ENCODE results near the gene MICAL1. TPM values are rescaled to one million over a fixed set of nuclear protein-coding genes. Genes with fewer than 3 reads are reported as not detected.

MICAL1 gene
- total RNA-seq, 6 experiments from 2014 or later: 37.9 to 44.9 (median 40.4) TPM

GRCh38 chr6:109485266-109485935 is 29.8 kb upstream of the MICAL1 start:
- Mint-ChIP-seq H3K27ac (no peak overlapping the region), H3K9me3 (no peaks in the 10 kb centered on the region), H3K27me3 (ENCODE audit: insufficient read depth) (peaks cover 14% of the 10 kb centered on the region), H3K36me3 (ENCODE audit: low read depth) (peaks cover 22% of the 10 kb centered on the region), H3K4me1 (ENCODE audit: low read depth) (peaks cover 29% of the 10 kb centered on the region), H3K4me3 (no peak overlapping the region)
- no peak for TF ChIP-seq CTCF (IDR thresholded peaks at IDR 0.05)
- no peak for DNase-seq

GRCh38 chr6:109484122-109484521 is 28.6 kb upstream of the MICAL1 start:
- peaks cover 14% of the 10 kb centered on the region for H3K27me3 Mint-ChIP-seq (ENCODE audit: insufficient read depth)
- H3K4me1 Mint-ChIP-seq (ENCODE audit: low read depth): peaks cover 40% of the 10 kb centered on the region
- no peak for TF ChIP-seq CTCF (IDR thresholded peaks at IDR 0.05)
- DNase-seq: no peak
- peaks cover 33% of the 10 kb centered on the region for H3K36me3 Mint-ChIP-seq (ENCODE audit: low read depth)
- no peak overlapping the region for H3K27ac Mint-ChIP-seq
- peak overlapping the region; percentile 82 for H3K4me3 Mint-ChIP-seq
- H3K9me3 Mint-ChIP-seq: no peaks in the 10 kb centered on the region

- Mint-ChIP-seq H3K27me3 (ENCODE audit: insufficient read depth) (peaks cover 12% of the 10 kb centered on the region), H3K36me3 (ENCODE audit: low read depth) (peaks cover 37% of the 10 kb centered on the region), H3K4me3 (peak overlapping the region; percentile 82), H3K9me3 (no peaks in the 10 kb centered on the region), H3K4me1 (ENCODE audit: low read depth) (peaks cover 44% of the 10 kb centered on the region), H3K27ac (no peak overlapping the region; the same call in 1 of the 2 replicates)
- no peak for DNase-seq
- no peak for TF ChIP-seq CTCF (IDR thresholded peaks at IDR 0.05)
These were observed 28.1 kb upstream of the MICAL1 start for GRCh38 chr6:109483735-109484057.

- H3K27me3 Mint-ChIP-seq (ENCODE audit: insufficient read depth): peaks cover 10% of the 10 kb centered on the region
- no peaks in the 10 kb centered on the region for H3K9me3 Mint-ChIP-seq
- peaks cover 41% of the 10 kb centered on the region for H3K36me3 Mint-ChIP-seq (ENCODE audit: low read depth)
- H3K4me1 Mint-ChIP-seq (ENCODE audit: low read depth): peaks cover 50% of the 10 kb centered on the region
- no peak for TF ChIP-seq CTCF (IDR thresholded peaks at IDR 0.05)
- H3K4me3 Mint-ChIP-seq: peak within 1 kb of the TSS; percentile 95
- peak; percentile 83 for DNase-seq
- peak within 1 kb of the TSS; percentile 79 for H3K27ac Mint-ChIP-seq
These were observed 27.5 kb upstream of the MICAL1 start, which contains the start of gene ZBTB24 for GRCh38 chr6:109482905-109483734. Gene ZBTB24 (minus strand): TSS chr6:109483219. CDS start chr6:109482026, 1,193 bp downstream.

DNA sequence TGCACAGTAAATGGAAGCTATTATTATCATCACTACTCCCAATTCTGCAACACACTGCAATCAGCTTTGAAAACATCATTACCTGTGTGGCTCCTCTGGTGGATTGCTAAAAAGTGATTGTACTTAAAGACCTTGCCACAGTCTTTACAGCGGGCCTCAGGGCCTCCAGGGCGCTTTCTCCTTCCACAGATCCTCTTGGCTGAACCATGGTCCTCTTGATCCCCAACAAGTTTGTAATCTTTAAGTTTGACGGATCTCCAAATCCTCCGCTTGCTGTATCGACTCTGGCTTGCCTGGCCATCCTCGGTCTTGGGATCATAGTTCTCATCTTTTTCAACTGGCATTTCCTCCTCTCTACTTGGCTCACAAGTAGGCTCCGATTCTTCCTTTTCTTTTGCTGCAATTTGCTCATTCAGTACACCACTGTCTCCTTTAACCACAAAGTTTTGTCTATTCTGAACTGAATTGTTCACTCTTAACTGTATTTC is 25.5 kb upstream of the MICAL1 start:
- Mint-ChIP-seq H3K9me3 (no peaks in the 10 kb centered on the region), H3K36me3 (ENCODE audit: low read depth) (peaks cover 43% of the 10 kb centered on the region), H3K4me1 (ENCODE audit: low read depth) (peaks cover 58% of the 10 kb centered on the region), H3K4me3 (peak overlapping the region; percentile 50), H3K27me3 (ENCODE audit: insufficient read depth) (peaks cover 3% of the 10 kb centered on the region; the same call in 1 of the 2 replicates), H3K27ac (no peak overlapping the region)
- TF ChIP-seq CTCF (IDR thresholded peaks at IDR 0.05): no peak
- no peak for DNase-seq

Data from HFFc6 (cell line).